ENCODE results near the gene CASP9. TPM values are rescaled to one million over a fixed set of nuclear protein-coding genes. Genes with fewer than 3 reads are reported as not detected.

CASP9 gene
- total RNA-seq, 1 experiment from 2014 or later, result 15.9 TPM

- no peak overlapping the region for H4K91ac ChIP-seq (ENCODE audit: insufficient read length, low read depth, low read length)
- H4K20me1 ChIP-seq (ENCODE audit: control insufficient read depth, insufficient read depth, insufficient read length), result no peaks in the 10 kb centered on the region
- no peak overlapping the region for H2BK15ac ChIP-seq (ENCODE audit: low read depth, low read length)
- no peaks in the 10 kb centered on the region for H3K79me2 ChIP-seq (ENCODE audit: insufficient read depth, low read length)
- H3K4me1 ChIP-seq (ENCODE audit: insufficient read depth, low read length), result no peaks in the 10 kb centered on the region
- H2AFZ ChIP-seq (ENCODE audit: low read length), result no peak overlapping the region
- H2AK5ac ChIP-seq (ENCODE audit: insufficient read length, low read length), result no peak overlapping the region
- no peak overlapping the region for H4K8ac ChIP-seq (replicated peaks; ENCODE audit: insufficient read length, low read depth, low read length)
- H3K14ac ChIP-seq (ENCODE audit: insufficient read depth, low read length), result no peak overlapping the region
- Mint-ChIP-seq H3K27me3 (ENCODE audit: low read depth) (no peaks in the 10 kb centered on the region), H3K27ac (peak overlapping the region in 1 of 3 experiments; percentile 27; a peak in 3 of 7 replicates), H3K9me3 (no peaks in the 10 kb centered on the region), H3K4me3 (no peak overlapping the region), H3K4me1 (no peaks in the 10 kb centered on the region), H3K36me3 (ENCODE audit: insufficient read depth in 1 of 3, low read depth in 3 of 3) (peaks cover 17 to 64% (median 36%) of the 10 kb centered on the region in 3 experiments; a peak in 6 of 7 replicates)
- no peaks in the 10 kb centered on the region for H3K79me1 ChIP-seq (ENCODE audit: insufficient read depth, low read depth, low read length, poor library complexity, severe bottlenecking)
- no peak overlapping the region for H2BK12ac ChIP-seq (ENCODE audit: insufficient read length, low read depth, low read length)
- H2BK120ac ChIP-seq (ENCODE audit: low read depth, low read length, poor library complexity, severe bottlenecking), result no peak overlapping the region
- no peak overlapping the region for H3K4ac ChIP-seq (ENCODE audit: low read depth, low read length)
- no peak overlapping the region for H4K5ac ChIP-seq (ENCODE audit: insufficient read length, low read depth, low read length)
- H3K18ac ChIP-seq (ENCODE audit: insufficient read length, low read depth, low read length), result no peak overlapping the region
- no peak overlapping the region for H3K4me2 ChIP-seq (ENCODE audit: insufficient read depth, insufficient read length, low read length)
- H2BK20ac ChIP-seq (ENCODE audit: low read depth, low read length, poor library complexity, severe bottlenecking), result no peak overlapping the region
- H3K23ac ChIP-seq (ENCODE audit: insufficient read length, low read depth, low read length), result no peak overlapping the region
- TF ChIP-seq, protein P1, sequence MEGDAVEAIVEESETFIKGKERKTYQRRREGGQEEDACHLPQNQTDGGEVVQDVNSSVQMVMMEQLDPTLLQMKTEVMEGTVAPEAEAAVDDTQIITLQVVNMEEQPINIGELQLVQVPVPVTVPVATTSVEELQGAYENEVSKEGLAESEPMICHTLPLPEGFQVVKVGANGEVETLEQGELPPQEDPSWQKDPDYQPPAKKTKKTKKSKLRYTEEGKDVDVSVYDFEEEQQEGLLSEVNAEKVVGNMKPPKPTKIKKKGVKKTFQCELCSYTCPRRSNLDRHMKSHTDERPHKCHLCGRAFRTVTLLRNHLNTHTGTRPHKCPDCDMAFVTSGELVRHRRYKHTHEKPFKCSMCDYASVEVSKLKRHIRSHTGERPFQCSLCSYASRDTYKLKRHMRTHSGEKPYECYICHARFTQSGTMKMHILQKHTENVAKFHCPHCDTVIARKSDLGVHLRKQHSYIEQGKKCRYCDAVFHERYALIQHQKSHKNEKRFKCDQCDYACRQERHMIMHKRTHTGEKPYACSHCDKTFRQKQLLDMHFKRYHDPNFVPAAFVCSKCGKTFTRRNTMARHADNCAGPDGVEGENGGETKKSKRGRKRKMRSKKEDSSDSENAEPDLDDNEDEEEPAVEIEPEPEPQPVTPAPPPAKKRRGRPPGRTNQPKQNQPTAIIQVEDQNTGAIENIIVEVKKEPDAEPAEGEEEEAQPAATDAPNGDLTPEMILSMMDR (conservative IDR thresholded peaks at IDR 0.05), result no peak
- no peak for DNase-seq
- H3K56ac ChIP-seq (ENCODE audit: insufficient read length, low read depth, low read length), result no peak overlapping the region
- no peaks in the 10 kb centered on the region for H3K9me3 ChIP-seq (ENCODE audit: control insufficient read depth, low read depth, low read length)
- no peak overlapping the region for H3K27ac ChIP-seq (ENCODE audit: insufficient read length, low read depth, low read length)
- no peak overlapping the region for H3T11ph ChIP-seq (ENCODE audit: low read length)
- no peaks in the 10 kb centered on the region for H3K27me3 ChIP-seq (ENCODE audit: insufficient read depth, low read length)
- WGBS (ENCODE audit: extremely low coverage, insufficient read length, low lambda C conversion rate), result no CpG with 5 or more reads among the region's 5 CpGs
- no peak overlapping the region for H2BK5ac ChIP-seq (ENCODE audit: insufficient read length, low read length)
- H3K23me2 ChIP-seq (ENCODE audit: insufficient read length, low read depth, low read length, poor library complexity, severe bottlenecking), result no peaks in the 10 kb centered on the region
- peak overlapping the region; percentile 17 for H3K9ac ChIP-seq (ENCODE audit: extremely low read depth, insufficient read length, low read length)
Measured at GRCh38 chr1:15543251-15543588, 19.2 kb upstream of the CASP9 start.
